ENCODE measurements around the gene MAP3K8. TPM values are rescaled to one million over a fixed set of nuclear protein-coding genes. Genes with fewer than 3 reads are reported as not detected.

Gene MAP3K8
- total RNA-seq, 2 donors from 2014 or later = 6.8 to 12.6 TPM

- peak; percentile 72 for TF ChIP-seq CTCF (IDR thresholded peaks at IDR 0.05)
- intact Hi-C loops (cut with DNase I) = loop anchor here (2.0 kb wide), 1 partner anchor 121 kb away; no protein-coding TSS in a partner anchor
- Histone ChIP-seq H3K4me3 (no peak overlapping the region), H3K27ac (no peak overlapping the region), H3K4me1 (no peaks in the 10 kb centered on the region), H3K36me3 (no peaks in the 10 kb centered on the region), H3K27me3 (no peaks in the 10 kb centered on the region), H3K9me3 (no peaks in the 10 kb centered on the region), H3K9ac (ENCODE audit: low read depth in 2 of 2, low read length in 2 of 2) (no peak overlapping the region)
- DNase-seq = peak; percentile 56
These were observed 19.9 kb upstream of the MAP3K8 start for GRCh38 chr10:30413996-30414576.

- Histone ChIP-seq H3K9ac (ENCODE audit: low read depth in 2 of 2, low read length in 2 of 2) (no peak overlapping the region), H3K36me3 (no peaks in the 10 kb centered on the region), H3K27ac (no peak overlapping the region), H3K4me1 (no peaks in the 10 kb centered on the region), H3K4me3 (no peak overlapping the region), H3K9me3 (no peaks in the 10 kb centered on the region), H3K27me3 (no peaks in the 10 kb centered on the region)
- no peak for TF ChIP-seq CTCF (IDR thresholded peaks at IDR 0.05)
- no peak for DNase-seq
- intact Hi-C loops (cut with DNase I) = loop anchor here (2.0 kb wide), 1 partner anchor 119 kb away; no protein-coding TSS in a partner anchor
These were observed 18.4 kb upstream of the MAP3K8 start for GRCh38 chr10:30415593-30415992.

- Histone ChIP-seq H3K27me3 (no peaks in the 10 kb centered on the region), H3K27ac (no peak overlapping the region), H3K4me3 (no peak overlapping the region), H3K9ac (ENCODE audit: low read depth in 2 of 2, low read length in 2 of 2) (no peak overlapping the region), H3K9me3 (no peaks in the 10 kb centered on the region), H3K36me3 (no peaks in the 10 kb centered on the region), H3K4me1 (no peaks in the 10 kb centered on the region)
- no peak for TF ChIP-seq CTCF (IDR thresholded peaks at IDR 0.05)
- intact Hi-C loops (cut with DNase I) = no loop called here
- DNase-seq = no peak
These were observed 16.7 kb upstream of the MAP3K8 start for GRCh38 chr10:30417301-30417700.

GRCh38 chr10:30420266-30420665, 13.7 kb upstream of the MAP3K8 start:
- H3K4me3 ChIP-seq = no peak overlapping the region
- no peak overlapping the region for H3K9ac ChIP-seq (ENCODE audit: low read depth in 2 of 2, low read length in 2 of 2)
- H3K4me1 ChIP-seq = peaks cover 11% of the 10 kb centered on the region
- no peak for DNase-seq
- no peaks in the 10 kb centered on the region for H3K36me3 ChIP-seq
- H3K9me3 ChIP-seq = no peaks in the 10 kb centered on the region
- no peak overlapping the region for H3K27ac ChIP-seq
- H3K27me3 ChIP-seq = no peaks in the 10 kb centered on the region
- intact Hi-C loops (cut with DNase I) = no loop called here
- TF ChIP-seq CTCF (IDR thresholded peaks at IDR 0.05) = no peak

GRCh38 chr10:30420766-30421165, 13.2 kb upstream of the MAP3K8 start:
- DNase-seq = no peak
- Histone ChIP-seq H3K27me3 (no peaks in the 10 kb centered on the region), H3K9me3 (no peaks in the 10 kb centered on the region), H3K36me3 (no peaks in the 10 kb centered on the region), H3K4me1 (peaks cover 11% of the 10 kb centered on the region), H3K27ac (no peak overlapping the region), H3K9ac (ENCODE audit: low read depth in 2 of 2, low read length in 2 of 2) (no peak overlapping the region), H3K4me3 (no peak overlapping the region)
- TF ChIP-seq CTCF (IDR thresholded peaks at IDR 0.05) = no peak
- intact Hi-C loops (cut with DNase I) = no loop called here
